GM18951 (cell line): ENCODE data around the gene SYNJ2.

Source experiments
- POLR2A ChIP-seq: IDR thresholded peaks from 4 replicates; pipeline ENCODE4 v1.6.1; 2011; ENCODE audit warnings: mild to moderate bottlenecking; ENCODE audit not compliant: insufficient read length, insufficient read depth; ENCODE audit errors: extremely low read depth
- in situ Hi-C: fragments of 300-500 bp; cut with MboI; formaldehyde crosslinking; loops from one replicate; pipeline ENCODE4 v1.12.0; 2022; ENCODE audit warnings: low sequenced_read_pairs, mixed read lengths, inconsistent platforms; ENCODE audit not compliant: unreplicated experiment

SYNJ2 gene

DNA sequence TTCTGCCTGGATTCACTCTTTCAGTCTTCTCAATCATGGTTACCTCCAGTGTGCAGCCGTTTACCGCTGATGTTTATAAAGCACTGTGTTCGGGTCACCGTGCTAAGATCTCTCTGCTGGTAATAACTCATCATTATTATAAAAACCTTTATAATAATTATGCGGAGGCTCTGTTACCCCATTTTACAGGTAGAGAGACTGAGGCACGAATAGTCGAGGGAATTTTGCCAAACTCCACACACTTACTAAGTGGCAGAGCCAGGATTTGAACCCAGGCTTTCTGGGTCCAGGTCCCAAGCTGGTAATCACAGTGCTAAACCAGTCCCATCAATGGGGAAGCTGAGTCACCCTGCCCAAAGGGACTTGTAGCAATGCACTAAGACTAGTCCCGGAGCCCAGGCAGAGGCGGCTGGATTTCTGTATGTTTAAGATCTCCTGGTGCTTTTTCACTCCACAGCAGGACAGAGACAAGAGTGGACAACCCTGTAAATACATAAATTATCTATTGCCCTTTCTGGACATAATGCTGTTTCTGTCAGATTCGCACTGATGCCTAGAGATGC lies 48.1 kb downstream of the SYNJ2 start:
- no peak for TF ChIP-seq POLR2A
- in situ Hi-C loops: no loop called here

DNA sequence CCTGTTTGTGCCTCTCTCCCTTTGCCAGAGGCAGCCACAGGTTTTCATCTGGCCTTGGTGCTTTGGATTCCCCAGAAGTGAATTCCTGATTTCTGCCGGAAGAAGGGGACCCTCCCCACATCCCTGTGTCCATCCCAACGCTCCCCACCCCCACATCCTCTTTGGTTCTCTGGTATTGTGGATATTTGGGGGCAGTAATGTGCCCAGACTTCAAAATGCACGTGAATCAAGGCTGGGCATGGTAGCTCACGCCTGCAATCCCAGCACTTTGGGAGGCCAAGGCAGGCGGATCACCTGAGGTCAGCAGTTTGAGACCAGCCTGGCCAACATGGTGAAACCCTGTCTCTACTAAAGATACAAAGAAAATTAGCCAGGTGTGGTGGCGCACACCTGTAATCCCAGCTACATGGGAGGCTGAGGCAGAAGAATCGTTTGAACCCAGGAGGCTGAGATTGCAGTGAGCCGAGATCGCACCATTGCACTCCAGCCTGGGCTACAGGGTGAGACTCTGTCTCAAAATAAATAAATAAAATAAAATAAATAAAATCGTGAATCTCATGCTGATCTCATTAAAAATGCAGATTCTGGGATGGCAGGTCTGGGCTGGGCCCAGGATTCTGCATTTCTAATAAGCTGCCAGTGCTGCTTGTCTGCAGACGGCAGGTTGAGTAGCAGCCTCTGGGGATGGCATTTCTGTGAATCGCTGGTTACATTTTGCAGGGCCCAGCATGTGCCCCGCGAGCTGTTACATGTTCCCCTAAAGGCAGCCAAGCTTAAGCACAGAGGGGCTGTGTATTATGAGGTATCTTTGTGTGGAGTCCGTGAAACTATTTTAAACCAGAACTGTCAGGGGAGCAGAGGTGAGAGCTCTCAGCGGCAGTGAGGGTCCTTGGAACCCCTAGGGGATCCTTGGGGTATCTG lies 49.0 kb downstream of the SYNJ2 start:
- no peak for TF ChIP-seq POLR2A
- in situ Hi-C loops: no loop called here

DNA sequence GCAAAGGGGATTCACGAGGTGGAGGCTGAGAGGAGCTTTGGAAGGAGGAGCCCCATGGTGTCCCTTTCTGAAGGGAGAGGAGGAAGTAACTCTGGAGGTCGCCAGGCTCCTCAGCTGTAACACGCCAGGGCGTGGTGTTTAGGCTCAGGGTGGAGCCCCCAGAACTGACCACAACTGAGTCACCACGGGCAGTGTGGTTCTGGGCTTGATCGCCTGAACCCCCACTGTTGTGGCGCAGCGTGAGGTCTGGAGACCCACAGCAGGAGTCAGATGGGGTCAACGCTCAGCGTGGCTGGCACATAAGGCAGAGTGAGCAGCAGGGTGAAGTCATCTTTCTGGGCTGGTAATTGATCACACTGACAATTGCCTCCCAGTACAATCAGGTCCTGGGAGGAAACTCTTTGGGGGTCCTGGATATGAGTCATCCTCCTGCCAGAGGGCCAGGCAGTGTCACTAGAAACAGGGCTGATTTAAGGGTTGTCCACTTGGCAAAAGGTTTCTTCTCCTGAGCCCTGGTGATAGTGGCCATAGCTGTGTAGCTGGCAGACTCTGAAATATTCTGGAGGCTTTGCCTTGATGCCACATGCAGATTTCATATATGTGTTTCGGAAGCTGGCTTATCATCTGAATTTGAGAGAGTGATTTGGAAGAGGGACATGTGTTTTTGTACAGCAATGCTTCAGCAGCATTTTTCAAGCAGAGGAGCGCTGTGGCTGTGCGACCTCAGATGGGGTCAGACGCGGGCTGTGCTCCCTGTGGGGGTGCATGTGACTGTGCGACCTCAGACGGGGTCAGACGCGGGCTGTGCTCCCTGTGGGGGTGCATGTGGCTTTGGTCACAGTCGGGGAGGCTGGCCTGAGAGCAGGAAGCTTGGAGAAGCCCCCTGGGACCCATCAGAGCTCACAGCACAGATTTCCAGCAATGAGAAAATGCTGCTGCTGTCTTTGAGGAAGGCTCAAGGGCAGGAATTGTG lies 50.0 kb downstream of the SYNJ2 start:
- in situ Hi-C loops: no loop called here
- no peak for TF ChIP-seq POLR2A

DNA sequence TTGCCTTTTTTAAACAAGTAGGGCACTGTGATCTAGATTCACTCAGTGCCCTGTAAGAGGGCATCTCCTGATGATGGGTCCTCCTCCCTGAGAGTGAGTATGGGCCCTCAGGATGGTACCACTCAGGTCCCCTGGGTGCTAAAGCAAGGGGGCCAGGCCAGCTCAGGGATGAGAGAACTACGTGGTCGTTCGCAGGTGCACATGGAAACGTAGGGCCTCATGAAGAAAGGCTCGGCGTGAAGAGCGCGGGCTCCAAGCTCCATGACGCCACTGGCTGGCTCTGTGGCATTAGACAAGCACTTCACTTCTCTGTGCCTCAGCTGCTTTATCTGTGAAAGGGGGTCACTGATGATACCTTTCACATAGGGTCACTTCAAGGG lies 50.7 kb downstream of the SYNJ2 start:
- no peak for TF ChIP-seq POLR2A

DNA sequence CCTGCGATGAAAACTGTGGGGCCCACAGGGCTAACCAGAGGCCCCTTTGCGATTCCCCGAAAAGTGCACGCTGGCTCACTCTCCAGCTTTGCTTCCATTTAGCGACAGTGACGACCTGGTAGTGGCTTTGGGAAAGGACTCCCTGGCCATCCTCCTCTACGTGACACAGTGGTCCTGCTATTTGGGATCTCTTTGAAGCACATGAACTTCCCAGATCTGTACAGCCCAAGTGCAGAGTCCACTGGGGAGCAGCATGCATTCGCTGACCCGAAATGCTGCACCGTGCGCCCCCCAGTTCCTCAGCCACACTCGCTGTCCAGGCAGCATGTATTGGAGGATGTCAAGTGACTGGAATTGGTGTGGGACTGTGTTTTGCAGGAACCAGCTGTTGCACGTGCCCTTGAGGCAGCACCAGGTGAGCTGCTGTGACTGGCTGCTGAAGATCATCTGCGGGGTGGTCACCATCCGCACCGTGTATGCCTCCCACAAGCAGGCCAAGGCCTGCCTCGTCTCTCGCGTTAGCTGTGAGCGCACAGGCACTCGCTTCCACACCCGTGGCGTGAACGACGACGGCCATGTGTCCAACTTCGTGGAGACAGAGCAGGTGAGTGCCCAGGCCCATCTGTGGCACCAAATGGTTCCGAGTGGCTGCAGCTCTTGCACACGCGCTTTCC lies 51.6 kb downstream of the SYNJ2 start:
- in situ Hi-C loops: no loop called here
- no peak for TF ChIP-seq POLR2A

More for the DNA sequence above, 50.7 kb downstream of the SYNJ2 start:
- in situ Hi-C loops: no loop called here

DNA sequence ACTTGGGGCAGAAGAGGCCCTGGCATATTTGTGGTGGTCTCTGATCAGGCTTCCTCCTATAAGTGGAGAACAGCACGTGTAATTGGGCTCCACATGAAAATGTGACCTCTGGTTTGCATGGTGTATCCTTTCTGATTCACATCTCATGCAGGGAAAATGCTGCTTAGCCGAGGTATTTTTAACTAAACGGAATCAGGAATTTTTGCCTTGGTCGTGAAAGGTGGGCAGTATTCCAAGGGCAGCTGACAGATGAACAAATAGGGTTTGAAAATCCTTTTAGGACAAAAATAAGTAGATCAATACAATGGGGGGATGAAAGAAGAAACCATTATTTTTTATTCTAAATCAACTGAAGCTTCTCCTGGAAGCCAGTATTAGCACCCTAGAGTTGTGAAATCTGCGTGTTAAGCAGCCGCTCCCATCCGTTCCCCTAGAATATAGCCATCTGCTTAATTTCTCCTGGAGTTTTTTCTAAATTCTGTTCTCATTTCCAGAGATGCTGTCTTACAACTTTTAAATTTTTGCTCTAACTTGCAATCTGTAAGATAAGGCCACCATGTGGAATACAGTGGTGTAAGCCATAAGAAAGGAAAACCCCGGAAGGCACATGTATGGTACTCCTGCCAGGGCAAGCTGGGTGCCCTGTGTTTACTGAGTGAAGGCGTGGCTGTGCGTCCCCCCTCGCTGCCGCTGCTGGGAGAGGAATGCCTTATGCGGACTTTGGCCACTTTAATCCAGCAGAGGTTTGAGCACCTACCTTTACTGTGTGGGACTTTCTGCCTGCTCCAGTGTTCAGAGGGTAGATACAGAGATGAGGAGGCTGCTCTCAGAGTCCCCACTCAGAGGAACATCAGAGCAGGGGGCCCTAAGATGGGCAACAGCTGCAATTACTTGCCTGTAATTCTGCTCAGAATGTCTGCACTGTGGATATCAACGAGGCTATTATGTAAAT lies 52.4 kb downstream of the SYNJ2 start:
- no peak for TF ChIP-seq POLR2A
- in situ Hi-C loops: no loop called here

DNA sequence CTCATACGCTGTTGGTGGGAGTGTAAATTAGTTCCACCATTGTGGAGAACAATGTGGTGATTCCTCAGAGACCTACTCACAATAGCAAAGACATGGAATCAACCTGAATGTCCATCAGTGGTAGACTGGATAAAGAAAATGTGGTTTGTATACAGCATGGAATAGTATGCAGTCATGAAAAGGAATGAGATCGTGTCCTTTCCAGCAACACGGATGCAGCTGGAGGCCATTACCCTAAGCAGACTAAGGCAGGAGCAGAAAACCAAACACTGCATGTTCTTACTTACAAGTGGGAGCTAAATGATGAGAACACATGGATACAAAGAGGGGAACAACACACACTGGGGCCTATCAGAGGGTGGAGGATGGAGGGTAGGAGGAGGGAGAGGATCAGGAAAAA lies 54.6 kb downstream of the SYNJ2 start:
- in situ Hi-C loops: no loop called here
- TF ChIP-seq POLR2A: no peak

DNA sequence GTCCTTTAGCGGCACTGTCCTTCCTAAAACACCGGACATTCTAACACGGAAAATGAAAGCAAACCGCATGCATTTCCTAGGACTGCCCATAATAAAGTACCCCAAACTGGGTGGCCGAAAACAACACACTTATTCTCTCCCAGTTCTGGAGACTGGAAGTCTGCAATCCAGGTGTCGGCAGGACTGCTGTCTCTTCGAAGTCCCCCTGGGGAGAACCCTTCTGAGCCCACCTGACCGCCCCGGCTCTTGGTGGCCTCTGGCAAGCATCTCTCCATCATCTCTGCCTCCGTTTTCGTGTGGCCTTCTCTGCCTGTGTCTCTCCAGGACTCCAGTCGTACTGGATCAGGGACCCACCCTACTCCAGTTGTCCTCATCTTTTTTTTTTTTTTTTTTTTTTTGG lies 55.4 kb downstream of the SYNJ2 start:
- in situ Hi-C loops: no loop called here

DNA sequence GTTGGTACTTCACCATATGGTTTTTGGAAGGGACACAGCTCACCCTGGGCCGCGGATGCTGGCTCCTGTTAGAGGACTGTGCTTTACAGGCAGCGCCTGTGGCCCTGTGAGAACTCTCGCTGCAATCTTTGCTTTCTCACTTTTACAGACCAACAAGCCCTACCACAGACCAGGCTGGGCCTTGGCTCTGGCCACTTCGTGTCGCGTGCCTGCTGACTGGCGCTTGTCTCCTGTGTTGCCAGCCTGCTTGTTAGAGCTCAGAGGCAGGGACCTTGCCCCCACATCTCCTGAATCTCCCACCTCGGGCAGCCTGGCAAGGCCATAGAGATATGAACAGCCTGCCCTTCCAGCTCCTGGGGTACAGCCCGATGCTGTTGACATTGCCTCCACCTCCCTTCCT lies 56.1 kb downstream of the SYNJ2 start:
- in situ Hi-C loops: no loop called here
- TF ChIP-seq POLR2A: no peak

More for the DNA sequence above, 55.4 kb downstream of the SYNJ2 start:
- TF ChIP-seq POLR2A: no peak

DNA sequence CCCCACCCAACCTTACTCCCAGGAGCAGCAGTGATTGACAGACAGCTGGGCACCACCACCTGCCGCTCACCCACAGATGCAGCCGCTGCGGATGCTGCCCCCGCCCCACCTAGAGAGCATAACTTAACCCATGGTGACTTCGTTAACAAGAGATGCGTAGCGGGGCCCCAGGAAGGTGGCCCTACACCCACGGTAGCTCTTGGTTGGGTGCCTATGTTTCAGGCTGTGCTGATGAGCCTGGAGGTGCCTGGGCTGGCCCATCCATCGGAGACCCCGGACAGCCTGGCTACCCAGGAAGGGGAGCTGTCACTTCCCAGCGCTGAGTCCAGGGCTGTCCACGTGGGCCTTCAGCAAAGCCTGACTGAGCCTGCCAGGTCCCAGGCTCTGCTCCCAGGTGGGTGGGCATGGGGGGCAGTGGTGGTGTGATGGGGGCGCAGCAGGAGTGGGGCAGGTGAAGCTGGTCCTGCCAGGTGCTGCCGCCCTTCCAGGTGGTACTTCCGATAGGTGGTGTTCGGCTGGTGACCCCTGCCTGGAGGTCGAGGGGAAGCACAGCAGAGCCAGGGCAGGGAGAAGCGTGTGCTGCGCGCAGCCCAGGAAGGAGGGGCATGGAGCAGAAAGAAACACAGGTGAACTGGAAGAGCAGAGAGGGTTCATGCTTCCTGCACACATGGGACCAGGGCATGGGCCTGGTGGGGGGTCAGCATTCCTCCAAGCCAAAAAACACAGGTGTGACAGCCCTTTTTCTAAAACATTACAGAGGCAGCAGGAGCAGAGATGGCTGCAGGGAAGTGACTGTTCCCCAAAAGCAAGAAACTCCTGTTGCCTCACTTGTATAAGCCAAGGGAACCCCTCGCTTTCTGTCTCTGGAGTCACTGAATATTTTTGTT lies 56.9 kb downstream of the SYNJ2 start:
- no peak for TF ChIP-seq POLR2A
- in situ Hi-C loops: no loop called here

DNA sequence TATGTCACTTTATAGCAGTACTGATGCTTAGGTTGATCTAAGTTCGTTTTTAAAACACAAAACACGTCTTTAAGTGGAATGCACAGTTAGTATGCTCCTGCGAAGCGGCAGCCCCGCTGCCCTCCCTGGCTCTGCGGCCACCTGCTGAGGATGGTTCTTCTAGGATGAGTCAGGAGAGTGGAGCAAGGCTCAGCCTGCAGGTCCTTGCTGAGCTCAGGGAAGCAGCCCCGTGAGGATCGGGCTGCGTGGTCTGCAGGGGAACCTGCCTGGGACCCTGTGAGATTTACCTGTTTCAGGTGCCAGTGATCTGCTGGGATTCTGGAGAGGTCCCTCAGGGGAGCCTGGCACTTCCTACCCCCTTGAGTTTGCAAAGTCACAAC lies 57.5 kb downstream of the SYNJ2 start:
- TF ChIP-seq POLR2A: no peak
- in situ Hi-C loops: no loop called here

DNA sequence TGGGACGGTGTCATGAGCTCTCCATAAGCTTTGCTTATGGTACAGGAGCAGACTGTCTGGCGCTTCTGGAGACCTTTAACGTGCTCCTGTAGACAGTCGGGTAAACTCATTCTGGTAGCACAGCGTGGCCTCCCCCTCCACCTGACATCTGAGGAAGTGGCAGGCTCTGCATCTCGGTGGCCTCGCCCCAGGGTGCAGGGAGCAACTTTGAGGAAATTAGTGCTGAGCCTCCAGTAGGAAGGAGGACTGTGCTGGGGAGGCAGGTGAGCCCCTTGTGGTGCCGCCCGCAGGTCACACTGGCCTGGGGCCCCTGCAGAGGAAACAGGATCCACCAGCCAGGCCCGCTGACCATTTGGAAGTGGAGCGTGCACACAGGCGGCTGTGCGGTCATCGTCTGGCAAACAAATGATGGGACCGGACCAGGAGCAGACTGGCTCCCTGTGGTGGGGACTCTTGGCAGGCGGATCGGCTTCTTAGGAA lies 57.9 kb downstream of the SYNJ2 start:
- in situ Hi-C loops: no loop called here
- TF ChIP-seq POLR2A: no peak
